H1 (cell line): ENCODE measurements around the gene GP1BB. TPM values are rescaled to one million over a fixed set of nuclear protein-coding genes. Genes with fewer than 3 reads are reported as not detected.

Experiments
- CTCF ChIA-PET: fragments of 300-600 bp; sonication (Branson Sonifier 250); formaldehyde crosslinking; loops from one replicate; lab custom pipeline; 2021; ENCODE audit not compliant: partially characterized antibody; lab: Charles Lee
- POLR2A ChIA-PET: fragments of 300-600 bp; sonication (Branson Sonifier 250); formaldehyde crosslinking; loops from one replicate; lab custom pipeline; 2021; ENCODE audit warnings: inconsistent platforms; ENCODE audit not compliant: partially characterized antibody; lab: Charles Lee
- DNase-seq, 2 experiments: peaks; one replicate each; pipeline versions ENCODE4 v3.0.0 to v3.0.0-alpha.2; 2010 to 2022; ENCODE audit warnings: low spot score in 2 of 2, low read depth in 1 of 2, mixed read lengths in 1 of 2
- FAIRE-seq: peaks from 2 replicates; lab custom pipeline; 2011; peaks lifted over from hg19 to GRCh38; lab: Jason Lieb, UNC
- H2AFZ ChIP-seq: 2 replicates; pipeline ENCODE4 v1.8.1; 2012; ENCODE audit warnings: low read length, inconsistent platforms
- H2AK5ac ChIP-seq: 2 replicates; pipeline ENCODE4 v1.6.1; 2013; ENCODE audit warnings: low read depth, low read length
- H2BK120ac ChIP-seq: replicated peaks from 2 replicates; pipeline ENCODE3; 2013; ENCODE audit warnings: low read depth, low read length, inconsistent platforms
- H2BK12ac ChIP-seq: 2 replicates; pipeline ENCODE4 v1.6.1; 2013; ENCODE audit warnings: low read depth, low read length
- H2BK15ac ChIP-seq: 2 replicates; pipeline ENCODE4 v1.6.1; 2013; ENCODE audit warnings: low read length
- H2BK20ac ChIP-seq: 2 replicates; pipeline ENCODE4 v1.6.1; 2013; ENCODE audit warnings: low read length
- H2BK5ac ChIP-seq: 2 replicates; pipeline ENCODE4 v1.6.1; 2013; ENCODE audit warnings: low read depth, low read length
- H3K14ac ChIP-seq: 2 replicates; pipeline ENCODE4 v1.6.1; 2013; ENCODE audit warnings: inconsistent platforms; ENCODE audit not compliant: insufficient read length
- H3K18ac ChIP-seq: 2 replicates; pipeline ENCODE4 v1.6.1; 2013; ENCODE audit warnings: low read length; ENCODE audit errors: extremely low read depth
- H3K23ac ChIP-seq: 2 replicates; pipeline ENCODE4 v1.6.1; 2013; ENCODE audit warnings: inconsistent platforms; ENCODE audit not compliant: insufficient read length
- H3K23me2 ChIP-seq: 2 replicates; pipeline ENCODE4 v1.6.1; 2013; ENCODE audit warnings: low read depth, low read length
- H3K27ac ChIP-seq: 2 replicates; pipeline ENCODE4 v1.6.1; 2011; ENCODE audit warnings: low read depth, low read length, inconsistent platforms
- H3K27me3 ChIP-seq, 4 experiments: replicated peaks in 1 of 4; 1 replicate in 1 of 4; 2 replicates in 3 of 4; pipeline versions ENCODE4 v1.6.1 to v1.8.1; 2011 to 2013; ENCODE audit warnings: low read length in 3 of 4, mild to moderate bottlenecking in 3 of 4, inconsistent platforms in 2 of 4, mixed read lengths in 2 of 4, moderate library complexity in 1 of 4; ENCODE audit not compliant: control insufficient read depth in 3 of 4, insufficient read depth in 3 of 4; ENCODE audit errors: extremely low read depth in 1 of 4
- H3K36me3 ChIP-seq, 4 experiments: 2 replicates each; pipeline versions ENCODE4 v1.6.1 to v1.8.1; 2011 to 2013; ENCODE audit warnings: mild to moderate bottlenecking in 4 of 4, low read length in 3 of 4, moderate library complexity in 2 of 4, control low read depth in 1 of 4, inconsistent platforms in 1 of 4; ENCODE audit not compliant: insufficient read depth in 4 of 4, control insufficient read depth in 2 of 4
- H3K4ac ChIP-seq: replicated peaks from 2 replicates; pipeline ENCODE3; 2013; ENCODE audit warnings: low read length, low read depth, mixed read lengths, inconsistent platforms; ENCODE audit not compliant: insufficient read length
- H3K4me1 ChIP-seq, 4 experiments: replicated peaks in 1 of 4; 1 replicate in 1 of 4; 2 replicates in 3 of 4; pipeline versions ENCODE4 v1.6.1 to v1.8.1; 2011 to 2013; ENCODE audit warnings: low read length in 3 of 4, inconsistent platforms in 2 of 4, mixed read lengths in 1 of 4; ENCODE audit not compliant: insufficient read depth in 4 of 4, control insufficient read depth in 3 of 4
- H3K4me2 ChIP-seq, 2 experiments: 2 replicates each; pipeline versions ENCODE4 v1.6.1 to v1.8.1; 2011 to 2013; ENCODE audit warnings: low read depth in 2 of 2, low read length in 2 of 2, control low read depth in 1 of 2, inconsistent platforms in 1 of 2, mild to moderate bottlenecking in 1 of 2; ENCODE audit not compliant: insufficient read depth in 1 of 2
- H3K4me3 ChIP-seq, 4 experiments: fragments of 200-600, 300-600 bp in 1 of 4; sonication (generic), shearing (Covaris generic), sonication (Bioruptor Twin) in 1 of 4; 2 replicates each; pipeline versions ENCODE4 v1.5.1 to v1.8.1; 2011 to 2016; ENCODE audit warnings: low read length in 4 of 4, low read depth in 3 of 4, control low read depth in 2 of 4, inconsistent platforms in 2 of 4, mild to moderate bottlenecking in 2 of 4, mixed read lengths in 1 of 4, moderate library complexity in 1 of 4; ENCODE audit not compliant: insufficient read depth in 2 of 4; ENCODE audit errors: extremely low read depth in 1 of 4
- H3K56ac ChIP-seq: replicated peaks from 2 replicates; pipeline ENCODE3; 2013; ENCODE audit warnings: low read depth, mild to moderate bottlenecking, mixed read lengths, low read length, inconsistent platforms; ENCODE audit not compliant: insufficient read length
- H3K79me1 ChIP-seq: 2 replicates; pipeline ENCODE4 v1.6.1; 2013; ENCODE audit warnings: low read depth, low read length, control low read depth
- H3K79me2 ChIP-seq, 2 experiments: 2 replicates each; pipeline versions ENCODE4 v1.6.1 to v1.8.1; 2012 to 2013; ENCODE audit warnings: low read length in 2 of 2, mild to moderate bottlenecking in 2 of 2, inconsistent platforms in 1 of 2; ENCODE audit not compliant: insufficient read depth in 2 of 2, control insufficient read depth in 1 of 2
- H3K9ac ChIP-seq, 4 experiments: replicated peaks in 1 of 4; 1 replicate in 1 of 4; 2 replicates in 3 of 4; pipeline versions ENCODE4 v1.6.1 to v1.8.1; 2011 to 2013; ENCODE audit warnings: low read depth in 3 of 4, low read length in 3 of 4, control low read depth in 2 of 4, mild to moderate bottlenecking in 2 of 4, moderate library complexity in 2 of 4, inconsistent platforms in 1 of 4; ENCODE audit errors: extremely low read depth in 1 of 4
- H3K9me3 ChIP-seq, 2 experiments: 2 replicates each; pipeline versions ENCODE4 v1.6.1 to v1.8.1; 2012 to 2013; ENCODE audit warnings: mild to moderate bottlenecking in 2 of 2, moderate library complexity in 2 of 2, control low read depth in 1 of 2, inconsistent platforms in 1 of 2, low read depth in 1 of 2, low read length in 1 of 2, mixed read lengths in 1 of 2; ENCODE audit not compliant: insufficient read depth in 2 of 2
- H4K20me1 ChIP-seq, 2 experiments: replicated peaks in 1 of 2; 2 replicates each; pipeline versions ENCODE3 to v1.8.1; 2011 to 2013; ENCODE audit warnings: inconsistent platforms in 2 of 2, low read length in 2 of 2, mild to moderate bottlenecking in 1 of 2; ENCODE audit not compliant: insufficient read depth in 2 of 2, control insufficient read depth in 1 of 2
- H4K5ac ChIP-seq: 2 replicates; pipeline ENCODE4 v1.6.1; 2013; ENCODE audit warnings: low read length, low read depth, mixed read lengths, inconsistent platforms; ENCODE audit not compliant: insufficient read length
- H4K8ac ChIP-seq: 2 replicates; pipeline ENCODE4 v1.8.0; 2013; ENCODE audit warnings: mild to moderate bottlenecking, moderate library complexity, low read length, inconsistent platforms; ENCODE audit not compliant: insufficient read depth; ENCODE audit errors: extremely low read depth
- H4K91ac ChIP-seq: replicated peaks from 2 replicates; pipeline ENCODE3; 2013; ENCODE audit warnings: low read length, mixed read lengths, inconsistent platforms; ENCODE audit not compliant: insufficient read length
- CBX5 ChIP-seq: fragments of 300-800, 300-1000 bp; sonication (generic); IDR thresholded peaks from 2 replicates; pipeline ENCODE4 v1.7.1; 2016; ENCODE audit warnings: antibody characterized with exemption, low read length, low read depth
- CEBPB ChIP-seq: IDR thresholded peaks from 2 replicates; pipeline ENCODE4 v1.6.1; 2012; ENCODE audit warnings: low read depth, low read length
- NANOG ChIP-seq: IDR thresholded peaks from 2 replicates; pipeline ENCODE4 v1.6.1; 2011; ENCODE audit warnings: low read length, low read depth, mild to moderate bottlenecking, inconsistent platforms; ENCODE audit not compliant: insufficient read depth, poor library complexity, severe bottlenecking
- RXRA ChIP-seq: IDR thresholded peaks from 2 replicates; pipeline ENCODE4 v1.6.1; 2011; ENCODE audit warnings: low read depth, mild to moderate bottlenecking, low read length, moderate library complexity; ENCODE audit not compliant: insufficient read depth
- SAP30 ChIP-seq: fragments of 300-600 bp; sonication (generic); IDR thresholded peaks from 2 replicates; pipeline ENCODE4 v1.7.1; 2012; ENCODE audit warnings: low read length, moderate library complexity, mild to moderate bottlenecking, inconsistent platforms; ENCODE audit not compliant: insufficient read depth, insufficient replicate concordance
- TAF1 ChIP-seq: IDR thresholded peaks from 2 replicates; pipeline ENCODE4 v1.6.1; 2011; ENCODE audit warnings: mild to moderate bottlenecking, low read depth, low read length
- TAF7 ChIP-seq: optimal IDR thresholded peaks from 2 replicates; pipeline ENCODE3; 2011; ENCODE audit warnings: low read depth, mild to moderate bottlenecking, inconsistent platforms, low read length, moderate library complexity, borderline replicate concordance
- TBP ChIP-seq: IDR thresholded peaks from 2 replicates; pipeline ENCODE4 v1.6.1; 2011; ENCODE audit warnings: low read depth, low read length, improper control_type of control experiment
- USF2 ChIP-seq: IDR thresholded peaks from 2 replicates; pipeline ENCODE4 v1.6.1; 2011; ENCODE audit warnings: low read length, improper control_type of control experiment
- WGBS, 2 experiments: shearing (Covaris generic) in 1 of 2; methylation state at CpG; one replicate each; pipeline versions ENCODE4 v1.1.6 to v1.1.7; 2013 to 2015; ENCODE audit warnings: low lambda C conversion rate in 2 of 2, mixed read lengths in 2 of 2, inconsistent platforms in 1 of 2, low coverage in 1 of 2, missing lambda C conversion rate in 1 of 2; ENCODE audit not compliant: insufficient replicate concordance in 2 of 2, insufficient coverage in 1 of 2, insufficient read length in 1 of 2; ENCODE audit errors: extremely low coverage in 1 of 2, missing lambda C conversion rate in 1 of 2; 5-methylcytosine and 5-hydroxymethylcytosine counted together
- polyA plus RNA-seq, 7 experiments: library from polyadenylated mRNA; depleted of rRNA in 3 of 7; stranded (reverse) in 5 of 7; unstranded in 2 of 7; fragments of >200 nt in 5 of 7; fragments of 200-250 nt in 2 of 7; gene quantifications; 1 replicate in 5 of 7; 2 replicates in 1 of 7; 4 replicates in 1 of 7; pipeline versions ENCODE4 v1.2.1 to v1.2.3, GENCODE V29; 2011 to 2013; ENCODE audit warnings: missing spikeins in 2 of 7, mixed read lengths in 2 of 7
- total RNA-seq: library from RNA; stranded (reverse); fragmentation: NEBNext Ultra II Directional; extraction: Animal tissue kit (Norgen Biotek cat#: 25700); gene quantifications from 2 replicates; pipeline ENCODE4 v1.2.1, GENCODE V29; 2021

The GP1BB gene
- total and polyA plus RNA-seq, 2 of the 8 experiments (the other 6 are each of a cell fraction or from before 2014, with no cell fraction given), result 0.36 TPM; not detected in 1

- Histone ChIP-seq H3K36me3 (no peaks in the 10 kb centered on the region), H4K5ac (no peak overlapping the region), H2BK20ac (no peak overlapping the region), H3K14ac (no peak overlapping the region), H3K23ac (no peak overlapping the region), H3K9ac (no peak overlapping the region), H3K4me3 (no peak overlapping the region), H2BK5ac (peak overlapping the region; percentile 71; the same call in 1 of the 2 replicates), H4K20me1 (no peaks in the 10 kb centered on the region), H3K27me3 (peaks cover 0 to 2% (median 0%) of the 10 kb centered on the region in 4 experiments; a peak in 4 of 7 replicates), H2BK120ac (no peak overlapping the region), H3K9me3 (no peaks in the 10 kb centered on the region), H3K56ac (no peak overlapping the region), H3K4ac (no peak overlapping the region), H2BK15ac (peak overlapping the region; percentile 29; the same call in 1 of the 2 replicates), H4K91ac (peak overlapping the region; percentile 74), H3K4me1 (peaks cover 0 to 10% (median under 1%) of the 10 kb centered on the region in 4 experiments; a peak in 2 of 7 replicates), H3K4me2 (no peak overlapping the region), H3K79me1 (no peaks in the 10 kb centered on the region), H3K18ac (peak overlapping the region; percentile 19; the same call in 1 of the 2 replicates), H4K8ac (no peak overlapping the region), H2AFZ (no peak overlapping the region), H2AK5ac (peak overlapping the region; percentile 65; the same call in 1 of the 2 replicates), H2BK12ac (0 out of 2 replicates have a peak overlapping the region, but pooled peaks have one; percentile 50), H3K27ac (no peak overlapping the region), H3K79me2 (no peaks in the 10 kb centered on the region), H3K23me2 (no peaks in the 10 kb centered on the region; the same call in 1 of the 2 replicates)
- POLR2A ChIA-PET, result interaction anchor here (0.6 to 0.7 kb wide), 2 partner anchors 158 to 266 kb away, joined by 3 read pairs; partner anchors contain the start of gene CDC45
- WGBS, 2 experiments, result 86% methylated on average over 16 of the region's 24 CpGs; no CpG with 5 or more reads in 1 of the 2 experiments
- DNase-seq (no peak), FAIRE-seq (no peak)
- CTCF ChIA-PET, result interaction anchor here (1.0 to 16.5 kb wide), 11 partner anchors 9 to 212 kb away, joined by 3 to 168 read pairs (median 6); partner anchors contain the start of genes COMT, GP1BB and TXNRD2
- TF ChIP-seq CEBPB, result no peak
- TF ChIP-seq TBP, result no peak
- no peak for TF ChIP-seq SAP30
- no peak for TF ChIP-seq TAF7
- no peak for TF ChIP-seq CBX5
- TF ChIP-seq NANOG, result no peak
- no peak for TF ChIP-seq USF2
- no peak for TF ChIP-seq TAF1
- TF ChIP-seq RXRA, result no peak
These were observed 22.1 kb downstream of the GP1BB start for GRCh38 chr22:19745155-19746101.
